MM.1S (cell line): Measurements from ENCODE around the gene SURF6.

Experiments used
- EZH2 ChIP-seq: fragments of 300-600 bp; sonication (generic); optimal IDR thresholded peaks from 2 replicates; pipeline ENCODE3; 2017; ENCODE audit warnings: low read depth, mild to moderate bottlenecking, antibody characterized with exemption, low read length, mixed read lengths
- EZH2phosphoT487 ChIP-seq: fragments of 300-600 bp; sonication (generic); IDR thresholded peaks from 2 replicates; pipeline ENCODE4 v1.6.1; 2018; ENCODE audit warnings: antibody characterized with exemption, low read length
- TF ChIP-seq, protein P1 (sequence below): fragments of 300-600 bp; sonication (generic); IDR thresholded peaks from 2 replicates; pipeline ENCODE4 v1.5.1; 2016; ENCODE audit warnings: antibody characterized with exemption, low read length, mixed read lengths

DNA sequence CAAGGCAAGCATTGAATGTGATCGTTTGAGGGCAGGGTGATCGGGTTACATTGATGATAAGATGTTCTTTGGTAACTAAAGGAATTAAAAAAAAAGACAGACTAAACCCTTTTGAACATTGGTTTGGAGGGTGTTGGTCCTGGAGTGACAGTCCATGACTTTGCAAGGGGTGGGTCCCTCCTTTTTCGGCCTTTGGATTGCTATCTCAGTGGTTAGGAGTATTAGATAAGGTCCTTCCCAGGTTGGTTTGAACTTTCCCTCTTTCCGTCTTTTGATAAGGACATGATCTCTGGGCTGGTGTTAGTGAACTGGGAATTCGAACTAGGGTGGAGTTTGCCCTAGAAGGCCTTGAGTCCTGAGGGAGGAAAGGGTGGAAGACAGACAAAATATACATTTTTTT is 55.6 kb downstream of the SURF6 start:
- TF ChIP-seq EZH2phosphoT487: no peak
- no peak for TF ChIP-seq EZH2
- TF ChIP-seq, protein P1, sequence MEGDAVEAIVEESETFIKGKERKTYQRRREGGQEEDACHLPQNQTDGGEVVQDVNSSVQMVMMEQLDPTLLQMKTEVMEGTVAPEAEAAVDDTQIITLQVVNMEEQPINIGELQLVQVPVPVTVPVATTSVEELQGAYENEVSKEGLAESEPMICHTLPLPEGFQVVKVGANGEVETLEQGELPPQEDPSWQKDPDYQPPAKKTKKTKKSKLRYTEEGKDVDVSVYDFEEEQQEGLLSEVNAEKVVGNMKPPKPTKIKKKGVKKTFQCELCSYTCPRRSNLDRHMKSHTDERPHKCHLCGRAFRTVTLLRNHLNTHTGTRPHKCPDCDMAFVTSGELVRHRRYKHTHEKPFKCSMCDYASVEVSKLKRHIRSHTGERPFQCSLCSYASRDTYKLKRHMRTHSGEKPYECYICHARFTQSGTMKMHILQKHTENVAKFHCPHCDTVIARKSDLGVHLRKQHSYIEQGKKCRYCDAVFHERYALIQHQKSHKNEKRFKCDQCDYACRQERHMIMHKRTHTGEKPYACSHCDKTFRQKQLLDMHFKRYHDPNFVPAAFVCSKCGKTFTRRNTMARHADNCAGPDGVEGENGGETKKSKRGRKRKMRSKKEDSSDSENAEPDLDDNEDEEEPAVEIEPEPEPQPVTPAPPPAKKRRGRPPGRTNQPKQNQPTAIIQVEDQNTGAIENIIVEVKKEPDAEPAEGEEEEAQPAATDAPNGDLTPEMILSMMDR: no peak
